Activated T-cell treated with anti-CD3 and anti-CD28 coated beads, Interleukin-2, amount 50 U/mL, for 72 hours (primary cell): ENCODE measurements around the gene MUC16. TPM values are rescaled to one million over a fixed set of nuclear protein-coding genes. Genes with fewer than 3 reads are reported as not detected.

Source experiments
- ATAC-seq, 2 donors: fragments of 150-1000 bp; cut with Tn5 transposase; replicated peaks in 1 of 2; 2 replicates each; pipeline ENCODE4 v1.10.0; 2021; ENCODE audit warnings: moderate library complexity in 2 of 2, mild to moderate bottlenecking in 1 of 2
- DNase-seq, 2 donors: peaks; one replicate each; pipeline ENCODE4 v3.0.0; 2021 to 2022; ENCODE audit warnings: mixed read lengths in 1 of 2
- H3K27ac Mint-ChIP-seq: one replicate; pipeline ENCODE4 v1.8.0; 2022; ENCODE audit warnings: mild to moderate bottlenecking, moderate library complexity, mixed read lengths
- H3K27me3 Mint-ChIP-seq: one replicate; pipeline ENCODE4 v1.8.0; 2022; ENCODE audit warnings: low read depth, mixed read lengths
- H3K36me3 Mint-ChIP-seq, 2 donors: one replicate each; pipeline ENCODE4 v1.8.0; 2022; ENCODE audit warnings: mixed read lengths in 2 of 2, mild to moderate bottlenecking in 1 of 2; ENCODE audit not compliant: insufficient read depth in 2 of 2
- H3K4me1 Mint-ChIP-seq: one replicate; pipeline ENCODE4 v1.8.0; 2022; ENCODE audit warnings: low read depth, mixed read lengths
- H3K4me3 Mint-ChIP-seq, 2 donors: one replicate each; pipeline ENCODE4 v1.8.0; 2022; ENCODE audit warnings: mild to moderate bottlenecking in 2 of 2, mixed read lengths in 2 of 2, moderate library complexity in 2 of 2
- H3K9me3 Mint-ChIP-seq, 2 donors: one replicate each; pipeline ENCODE4 v1.8.0; 2022; ENCODE audit warnings: mixed read lengths in 2 of 2
- total RNA-seq, 2 donors: library from RNA; stranded (reverse); gene quantifications; one replicate each; pipeline ENCODE4 v1.2.3, GENCODE V29; 2022

The MUC16 gene
- total RNA-seq, 2 donors from 2014 or later, result 0.05 TPM; not detected in 1

- no peak for ATAC-seq
These were observed 29.5 kb upstream of the MUC16 start for GRCh38 chr19:9039728-9040127.

GRCh38 chr19:9037400-9038062, 27.3 kb upstream of the MUC16 start:
- Mint-ChIP-seq H3K4me1 (no peaks in the 10 kb centered on the region), H3K27ac (no peak overlapping the region), H3K9me3 (no peaks in the 10 kb centered on the region), H3K27me3 (peaks cover 13% of the 10 kb centered on the region), H3K4me3 (no peak overlapping the region), H3K36me3 (no peaks in the 10 kb centered on the region)
- no peak for DNase-seq
- no peak for ATAC-seq

More at GRCh38 chr19:9039728-9040127, 29.5 kb upstream of the MUC16 start:
- no peak for DNase-seq
- no peaks in the 10 kb centered on the region for H3K4me1 Mint-ChIP-seq
- no peaks in the 10 kb centered on the region for H3K36me3 Mint-ChIP-seq
- no peak overlapping the region for H3K27ac Mint-ChIP-seq
- no peak overlapping the region for H3K4me3 Mint-ChIP-seq
- H3K9me3 Mint-ChIP-seq, result no peaks in the 10 kb centered on the region
- H3K27me3 Mint-ChIP-seq, result peaks cover 13% of the 10 kb centered on the region

GRCh38 chr19:9032136-9032631, 22.0 kb upstream of the MUC16 start:
- ATAC-seq (no peak), DNase-seq (no peak)
- Mint-ChIP-seq H3K9me3 (no peaks in the 10 kb centered on the region), H3K4me1 (no peaks in the 10 kb centered on the region), H3K27ac (no peak overlapping the region), H3K36me3 (no peaks in the 10 kb centered on the region), H3K27me3 (peaks cover 7% of the 10 kb centered on the region), H3K4me3 (no peak overlapping the region)

DNA sequence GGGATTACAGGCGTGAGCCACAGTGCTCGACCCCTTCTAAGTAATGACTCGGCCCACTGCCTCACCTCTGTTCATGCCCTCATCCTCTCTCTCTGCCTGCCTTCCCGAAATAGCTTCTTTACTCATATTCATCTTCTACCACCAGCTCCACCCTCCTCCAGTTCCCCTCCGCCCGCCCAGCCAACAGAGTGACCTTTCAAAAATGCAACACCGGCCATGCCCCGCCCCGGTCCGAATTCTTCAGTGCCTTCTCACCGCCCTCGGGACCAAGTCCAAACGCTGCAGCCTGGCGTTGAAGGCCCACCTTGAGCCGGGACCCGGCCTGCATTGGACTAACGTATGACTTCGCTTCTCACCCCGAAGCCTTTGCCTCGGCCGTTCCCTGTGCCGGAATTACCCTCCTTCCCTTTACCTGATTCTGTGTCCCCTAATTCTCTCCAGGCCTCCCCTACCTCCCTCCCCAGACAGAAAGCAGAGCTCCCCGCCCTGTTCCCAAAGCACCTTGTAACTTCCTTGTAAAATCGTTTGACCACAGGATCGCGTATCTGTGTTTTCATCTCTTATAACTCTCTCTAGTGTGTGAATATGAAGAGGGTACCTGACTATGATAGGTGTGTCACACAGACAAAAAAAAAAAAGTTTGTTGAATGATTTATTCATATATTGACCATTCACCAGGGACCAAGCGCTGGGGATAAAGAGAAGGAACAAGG, 8.1 kb upstream of the MUC16 start:
- no peaks in the 10 kb centered on the region for H3K4me1 Mint-ChIP-seq
- DNase-seq (no peak), ATAC-seq (no peak)
- no peaks in the 10 kb centered on the region for H3K27me3 Mint-ChIP-seq
- no peaks in the 10 kb centered on the region for H3K36me3 Mint-ChIP-seq
- H3K4me3 Mint-ChIP-seq, result no peak overlapping the region
- no peak overlapping the region for H3K27ac Mint-ChIP-seq
- H3K9me3 Mint-ChIP-seq, result no peaks in the 10 kb centered on the region

DNA sequence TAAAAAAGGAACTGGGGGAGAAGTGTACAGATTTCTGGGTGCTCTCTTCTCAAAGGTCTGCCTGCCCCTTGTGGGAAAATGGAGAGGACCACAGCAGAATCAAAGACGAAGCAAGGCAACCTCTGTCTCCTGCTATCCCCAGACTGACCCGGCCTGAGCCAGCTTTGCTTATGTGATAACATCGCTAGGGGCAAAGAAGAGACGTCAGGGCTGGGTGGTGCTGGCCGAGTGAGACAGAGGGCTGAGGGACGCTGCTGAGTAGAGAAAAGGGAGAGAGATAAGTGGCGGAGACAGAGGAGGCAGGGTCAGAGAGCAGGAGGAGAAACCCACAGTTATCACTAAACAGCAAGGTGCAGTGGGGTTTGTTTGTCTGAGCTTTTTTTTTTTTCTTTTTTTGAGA, 4.6 kb upstream of the MUC16 start:
- Mint-ChIP-seq H3K9me3 (no peaks in the 10 kb centered on the region), H3K4me1 (no peaks in the 10 kb centered on the region), H3K27ac (no peak overlapping the region), H3K27me3 (no peaks in the 10 kb centered on the region), H3K36me3 (no peaks in the 10 kb centered on the region), H3K4me3 (no peak overlapping the region)
- DNase-seq (no peak), ATAC-seq (no peak)

DNA sequence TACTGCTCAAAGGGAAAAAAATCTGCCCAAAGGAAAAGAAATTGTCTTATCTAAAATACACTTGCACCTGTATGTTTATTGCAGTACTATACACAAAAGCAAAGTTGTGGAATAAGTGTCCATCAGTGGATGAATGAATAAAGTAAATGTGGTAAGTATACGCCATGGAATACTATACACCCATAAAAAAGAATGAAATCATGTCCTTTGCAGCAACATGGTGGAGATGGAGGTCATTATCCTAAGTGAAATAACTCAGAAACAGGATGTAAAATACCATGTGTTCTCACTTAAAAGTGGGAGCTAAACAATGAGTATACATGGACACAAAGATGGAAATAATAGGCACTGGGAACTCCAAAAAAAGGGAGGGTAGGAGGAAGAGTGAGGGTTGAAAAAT, 3.8 kb upstream of the MUC16 start:
- DNase-seq (no peak), ATAC-seq (no peak)
- no peak overlapping the region for H3K27ac Mint-ChIP-seq
- H3K4me1 Mint-ChIP-seq, result no peaks in the 10 kb centered on the region
- no peaks in the 10 kb centered on the region for H3K9me3 Mint-ChIP-seq
- no peaks in the 10 kb centered on the region for H3K27me3 Mint-ChIP-seq
- H3K36me3 Mint-ChIP-seq, result no peaks in the 10 kb centered on the region
- no peak overlapping the region for H3K4me3 Mint-ChIP-seq

- H3K4me3 Mint-ChIP-seq, result no peak overlapping the region
- ATAC-seq, result no peak
These were observed 1.7 kb upstream of the MUC16 start for GRCh38 chr19:9011875-9012274.

GRCh38 chr19:9010693-9011092, 484 bp upstream of the MUC16 start:
- ATAC-seq (no peak), DNase-seq (no peak)
- no peaks in the 10 kb centered on the region for H3K36me3 Mint-ChIP-seq
- no peaks in the 10 kb centered on the region for H3K9me3 Mint-ChIP-seq
- H3K4me1 Mint-ChIP-seq, result no peaks in the 10 kb centered on the region
- no peak overlapping the region for H3K4me3 Mint-ChIP-seq
- no peaks in the 10 kb centered on the region for H3K27me3 Mint-ChIP-seq
- H3K27ac Mint-ChIP-seq, result no peak overlapping the region

More at GRCh38 chr19:9011875-9012274, 1.7 kb upstream of the MUC16 start:
- Mint-ChIP-seq H3K4me1 (no peaks in the 10 kb centered on the region), H3K27ac (no peak overlapping the region), H3K36me3 (no peaks in the 10 kb centered on the region), H3K27me3 (no peaks in the 10 kb centered on the region), H3K9me3 (no peaks in the 10 kb centered on the region)
- no peak for DNase-seq

DNA sequence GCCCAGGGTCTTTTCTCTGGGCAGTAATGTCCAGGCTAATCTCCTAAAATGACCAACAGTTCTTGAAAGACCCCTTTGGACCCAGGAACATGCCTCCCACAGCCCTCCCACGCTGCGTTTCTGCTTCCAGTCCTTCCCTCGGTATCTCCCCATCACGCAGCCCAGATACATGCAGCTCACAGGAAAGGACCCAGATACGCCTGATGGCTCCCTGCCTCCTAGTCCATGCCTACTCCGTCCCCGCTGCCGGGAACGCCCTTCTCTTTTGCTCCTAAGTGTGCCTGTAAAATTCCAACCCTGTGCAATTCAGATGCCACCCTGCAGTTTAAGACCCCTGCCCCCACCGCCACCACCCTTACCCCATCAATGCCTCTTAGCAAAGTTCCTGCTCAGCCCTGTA, 778 bp downstream of the MUC16 start:
- Mint-ChIP-seq H3K27ac (no peak overlapping the region), H3K4me3 (no peak overlapping the region), H3K4me1 (no peaks in the 10 kb centered on the region), H3K9me3 (no peaks in the 10 kb centered on the region), H3K36me3 (no peaks in the 10 kb centered on the region), H3K27me3 (no peaks in the 10 kb centered on the region)
- no peak for DNase-seq
- no peak for ATAC-seq

GRCh38 chr19:9008667-9009066, 1.5 kb downstream of the MUC16 start:
- Mint-ChIP-seq H3K9me3 (no peaks in the 10 kb centered on the region), H3K4me1 (no peaks in the 10 kb centered on the region), H3K36me3 (no peaks in the 10 kb centered on the region)

GRCh38 chr19:9000933-9001332, 9.3 kb downstream of the MUC16 start:
- peaks cover 7% of the 10 kb centered on the region for H3K27me3 Mint-ChIP-seq
- H3K4me1 Mint-ChIP-seq, result no peaks in the 10 kb centered on the region
- no peak overlapping the region for H3K27ac Mint-ChIP-seq
- DNase-seq, result no peak
- no peak overlapping the region for H3K4me3 Mint-ChIP-seq
- H3K9me3 Mint-ChIP-seq, result peaks cover 2 to 6% of the 10 kb centered on the region in 2 donors
- H3K36me3 Mint-ChIP-seq, result peaks cover 0 to 2% of the 10 kb centered on the region in 2 donors
- no peak for ATAC-seq

More at GRCh38 chr19:9008667-9009066, 1.5 kb downstream of the MUC16 start:
- DNase-seq (no peak), ATAC-seq (no peak)
- Mint-ChIP-seq H3K27ac (no peak overlapping the region), H3K27me3 (no peaks in the 10 kb centered on the region), H3K4me3 (no peak overlapping the region)

- no peak overlapping the region for H3K4me3 Mint-ChIP-seq
- no peaks in the 10 kb centered on the region for H3K27me3 Mint-ChIP-seq
- DNase-seq, result peak; percentile 30 to 31
- H3K4me1 Mint-ChIP-seq, result no peaks in the 10 kb centered on the region
- no peak overlapping the region for H3K27ac Mint-ChIP-seq
- peaks cover 0 to 2% of the 10 kb centered on the region in 2 donors for H3K9me3 Mint-ChIP-seq
- ATAC-seq, result no peak
- peaks cover 0 to 1% of the 10 kb centered on the region in 2 donors for H3K36me3 Mint-ChIP-seq
These were observed 22.0 kb downstream of the MUC16 start for GRCh38 chr19:8988204-8988603.

DNA sequence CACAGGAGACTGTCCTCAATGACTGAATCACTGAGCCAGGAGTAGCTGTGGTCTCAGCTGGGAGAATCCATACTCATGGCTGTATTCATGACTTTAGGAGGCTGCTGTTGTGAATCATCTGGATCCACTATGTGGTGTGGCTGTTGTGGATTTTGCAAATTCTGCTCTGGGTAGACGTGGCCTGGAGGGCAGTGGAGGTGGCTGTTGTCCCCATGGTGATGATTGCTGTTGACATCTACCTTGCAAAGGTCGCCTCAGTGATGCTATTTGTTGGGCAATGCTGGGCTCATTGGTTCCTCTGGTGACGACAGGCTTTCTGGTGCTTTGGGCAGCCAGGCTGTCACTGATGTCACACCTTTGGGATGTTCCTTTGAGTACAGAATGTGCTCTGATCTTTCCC, 23.9 kb downstream of the MUC16 start:
- Mint-ChIP-seq H3K27ac (no peak overlapping the region), H3K9me3 (peaks cover under 1 to 2% of the 10 kb centered on the region in 2 donors), H3K4me3 (no peak overlapping the region), H3K27me3 (no peaks in the 10 kb centered on the region), H3K36me3 (peaks cover 0 to 1% of the 10 kb centered on the region in 2 donors), H3K4me1 (no peaks in the 10 kb centered on the region)
- ATAC-seq (no peak), DNase-seq (no peak)
